Suprapubic skin (tissue), 4 donors: Measurements from ENCODE around the gene PAM16.

Experiments used
- EP300 ChIP-seq: sonication (generic); formaldehyde crosslinking; IDR thresholded peaks from one replicate; pipeline ENCODE4 v1.6.1; 2017; ENCODE audit warnings: antibody characterized with exemption
- POLR2A ChIP-seq, 2 donors: fragments of 450-650 bp; IDR thresholded peaks; one replicate each; pipeline ENCODE4 v1.6.1; 2017; ENCODE audit warnings: antibody characterized with exemption in 2 of 2, mild to moderate bottlenecking in 2 of 2, moderate library complexity in 2 of 2
- POLR2AphosphoS5 ChIP-seq, 3 donors: sonication (generic); formaldehyde crosslinking; IDR thresholded peaks; one replicate each; pipeline ENCODE4 v1.6.1; 2017; ENCODE audit warnings: antibody characterized with exemption in 3 of 3
- TF ChIP-seq, protein P1 (sequence below), 2 donors: fragments of 200-600 bp in 1 of 2; fragments of 450-650 bp in 1 of 2; sonication (generic) in 1 of 2; IDR thresholded peaks; one replicate each; pipeline ENCODE4 v1.5.1; 2016 to 2019; ENCODE audit warnings: antibody characterized with exemption in 2 of 2, mild to moderate bottlenecking in 1 of 2, moderate library complexity in 1 of 2

DNA sequence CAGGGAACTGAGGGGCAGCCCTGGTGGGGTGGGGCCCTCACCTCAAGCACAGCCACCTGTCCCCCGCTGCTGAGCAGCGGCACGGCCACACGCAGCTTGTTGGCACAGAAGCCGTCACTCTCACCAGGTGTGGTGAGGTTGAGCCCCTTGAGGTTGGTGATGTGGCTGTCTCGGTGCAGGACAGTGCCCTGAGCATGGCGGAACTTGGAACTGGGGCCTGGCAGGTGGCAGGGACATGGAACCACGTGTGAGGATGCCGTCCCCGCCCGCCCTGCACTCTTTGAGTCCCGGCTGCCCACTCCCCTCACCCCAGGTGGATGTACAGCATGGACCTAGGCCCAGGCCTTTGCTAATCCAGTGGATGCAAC lies 10.8 kb upstream of the PAM16 start:
- TF ChIP-seq, protein P1, sequence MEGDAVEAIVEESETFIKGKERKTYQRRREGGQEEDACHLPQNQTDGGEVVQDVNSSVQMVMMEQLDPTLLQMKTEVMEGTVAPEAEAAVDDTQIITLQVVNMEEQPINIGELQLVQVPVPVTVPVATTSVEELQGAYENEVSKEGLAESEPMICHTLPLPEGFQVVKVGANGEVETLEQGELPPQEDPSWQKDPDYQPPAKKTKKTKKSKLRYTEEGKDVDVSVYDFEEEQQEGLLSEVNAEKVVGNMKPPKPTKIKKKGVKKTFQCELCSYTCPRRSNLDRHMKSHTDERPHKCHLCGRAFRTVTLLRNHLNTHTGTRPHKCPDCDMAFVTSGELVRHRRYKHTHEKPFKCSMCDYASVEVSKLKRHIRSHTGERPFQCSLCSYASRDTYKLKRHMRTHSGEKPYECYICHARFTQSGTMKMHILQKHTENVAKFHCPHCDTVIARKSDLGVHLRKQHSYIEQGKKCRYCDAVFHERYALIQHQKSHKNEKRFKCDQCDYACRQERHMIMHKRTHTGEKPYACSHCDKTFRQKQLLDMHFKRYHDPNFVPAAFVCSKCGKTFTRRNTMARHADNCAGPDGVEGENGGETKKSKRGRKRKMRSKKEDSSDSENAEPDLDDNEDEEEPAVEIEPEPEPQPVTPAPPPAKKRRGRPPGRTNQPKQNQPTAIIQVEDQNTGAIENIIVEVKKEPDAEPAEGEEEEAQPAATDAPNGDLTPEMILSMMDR (IDR thresholded peaks at IDR 0.05): no peak
- TF ChIP-seq POLR2A (IDR thresholded peaks at IDR 0.05): no peak
- TF ChIP-seq POLR2AphosphoS5 (IDR thresholded peaks at IDR 0.05): no peak
- no peak for TF ChIP-seq EP300
